Activated gamma-delta T cell treated with Interleukin-2 at 50 U/mL for 16 hours (primary cell): Measurements from ENCODE around the gene RALGAPA2.

ENCODE experiments used
- DNase-seq: peaks from one replicate; pipeline ENCODE4 v3.0.0-alpha.2; 2020

The RALGAPA2 gene

GRCh38 chr20:20425823-20426654 is 286.4 kb downstream of the RALGAPA2 start:
- DNase-seq: no peak

GRCh38 chr20:20423117-20423516 is 289.3 kb downstream of the RALGAPA2 start:
- no peak for DNase-seq

- no peak for DNase-seq
These were observed 294.4 kb downstream of the RALGAPA2 start for GRCh38 chr20:20417876-20418676.

GRCh38 chr20:20415321-20415720 is 297.1 kb downstream of the RALGAPA2 start:
- DNase-seq: no peak

GRCh38 chr20:20414640-20415220 is 297.7 kb downstream of the RALGAPA2 start:
- no peak for DNase-seq

- DNase-seq: no peak
These were observed 298.6 kb downstream of the RALGAPA2 start for GRCh38 chr20:20413810-20414281.

GRCh38 chr20:20412750-20413149 is 299.7 kb downstream of the RALGAPA2 start:
- no peak for DNase-seq

- no peak for DNase-seq
These were observed 300.6 kb downstream of the RALGAPA2 start for GRCh38 chr20:20411836-20412235.

- DNase-seq: no peak
These were observed 301.0 kb downstream of the RALGAPA2 start for GRCh38 chr20:20411402-20411801.

- DNase-seq: no peak
These were observed 301.8 kb downstream of the RALGAPA2 start for GRCh38 chr20:20410678-20411077.

GRCh38 chr20:20409331-20409730 is 303.1 kb downstream of the RALGAPA2 start:
- no peak for DNase-seq

GRCh38 chr20:20407891-20408805 is 304.3 kb downstream of the RALGAPA2 start:
- DNase-seq: no peak

GRCh38 chr20:20406306-20406705 is 306.1 kb downstream of the RALGAPA2 start:
- DNase-seq: no peak

- no peak for DNase-seq
These were observed 306.8 kb downstream of the RALGAPA2 start for GRCh38 chr20:20405623-20406022.

GRCh38 chr20:20404633-20405032 is 307.8 kb downstream of the RALGAPA2 start:
- DNase-seq: no peak

- no peak for DNase-seq
These were observed 310.5 kb downstream of the RALGAPA2 start for GRCh38 chr20:20401991-20402390.

- DNase-seq: no peak
These were observed 312.6 kb downstream of the RALGAPA2 start for GRCh38 chr20:20399531-20400500.

GRCh38 chr20:20398123-20398522 is 314.3 kb downstream of the RALGAPA2 start:
- DNase-seq: no peak

- no peak for DNase-seq
These were observed 315.6 kb downstream of the RALGAPA2 start for GRCh38 chr20:20396794-20397193.

- no peak for DNase-seq
These were observed 316.4 kb downstream of the RALGAPA2 start for GRCh38 chr20:20395903-20396568.

- no peak for DNase-seq
These were observed 317.4 kb downstream of the RALGAPA2 start for GRCh38 chr20:20395087-20395486.
